Measurements from ENCODE around the gene RBPJ. TPM values are rescaled to one million over a fixed set of nuclear protein-coding genes. Genes with fewer than 3 reads are reported as not detected.

The RBPJ gene
- total and polyA plus RNA-seq, 2 of the 8 experiments (the other 6 are each of a cell fraction or from before 2014, with no cell fraction given): 65.5 to 217 TPM

GRCh38 chr4:26468977-26469376, 148.2 kb downstream of the RBPJ start:
- no peak for FAIRE-seq
- H3K4ac ChIP-seq (replicated peaks; ENCODE audit: insufficient read length, low read depth, low read length): peak overlapping the region; percentile 70
- H3K9me3 ChIP-seq (ENCODE audit: insufficient read depth in 2 of 2, low read depth in 1 of 2, low read length in 1 of 2): no peaks in the 10 kb centered on the region; a peak in 1 of 4 replicates
- H3K56ac ChIP-seq (replicated peaks; ENCODE audit: insufficient read length, low read depth, low read length): no peak overlapping the region
- H4K5ac ChIP-seq (ENCODE audit: insufficient read length, low read depth, low read length): no peak overlapping the region
- H4K8ac ChIP-seq (ENCODE audit: extremely low read depth, insufficient read depth, low read length): no peak overlapping the region
- no peak overlapping the region for H2BK15ac ChIP-seq (ENCODE audit: low read length)
- 59% methylated on average over 4 of the region's 4 CpGs; no CpG with 5 or more reads in 1 of the 2 experiments for WGBS, 2 experiments (ENCODE audit: extremely low coverage in 1 of 2, insufficient coverage in 1 of 2, insufficient read length in 1 of 2, insufficient replicate concordance in 2 of 2, low coverage in 1 of 2, low lambda C conversion rate in 2 of 2, missing lambda C conversion rate in 1 of 2)
- no peak for DNase-seq (ENCODE audit: low read depth in 1 of 2, low spot score in 2 of 2)
- no peak overlapping the region for H4K91ac ChIP-seq (replicated peaks; ENCODE audit: insufficient read length, low read length)
- H3K4me1 ChIP-seq (replicated peaks in 1 of 4; ENCODE audit: control insufficient read depth in 3 of 4, insufficient read depth in 4 of 4, low read length in 3 of 4): no peaks in the 10 kb centered on the region
- H3K18ac ChIP-seq (ENCODE audit: extremely low read depth, low read length): no peak overlapping the region
- no peak overlapping the region for H3K23ac ChIP-seq (ENCODE audit: insufficient read length)
- H3K79me2 ChIP-seq (ENCODE audit: control insufficient read depth in 1 of 2, insufficient read depth in 2 of 2, low read length in 2 of 2): no peaks in the 10 kb centered on the region
- H3K27ac ChIP-seq (ENCODE audit: low read depth, low read length): no peak overlapping the region
- no peak overlapping the region for H2BK120ac ChIP-seq (replicated peaks; ENCODE audit: low read depth, low read length)
- no peak overlapping the region for H2BK12ac ChIP-seq (ENCODE audit: low read depth, low read length)
- CTCF ChIA-PET (ENCODE audit: partially characterized antibody): no interaction called here
- H3K23me2 ChIP-seq (ENCODE audit: low read depth, low read length): no peaks in the 10 kb centered on the region
- POLR2A ChIA-PET (ENCODE audit: partially characterized antibody): no interaction called here
- no peak overlapping the region for H3K9ac ChIP-seq (replicated peaks in 1 of 4; ENCODE audit: extremely low read depth in 1 of 4, low read depth in 3 of 4, low read length in 3 of 4)
- H2AFZ ChIP-seq (ENCODE audit: low read length): no peak overlapping the region
- no peaks in the 10 kb centered on the region for H4K20me1 ChIP-seq (replicated peaks in 1 of 2; ENCODE audit: control insufficient read depth in 1 of 2, insufficient read depth in 2 of 2, low read length in 2 of 2)
- no peak overlapping the region for H3K4me2 ChIP-seq (ENCODE audit: insufficient read depth in 1 of 2, low read depth in 2 of 2, low read length in 2 of 2)
- H3K79me1 ChIP-seq (ENCODE audit: low read depth, low read length): no peaks in the 10 kb centered on the region
- H3K14ac ChIP-seq (ENCODE audit: insufficient read length): no peak overlapping the region
- no peaks in the 10 kb centered on the region for H3K36me3 ChIP-seq (ENCODE audit: control insufficient read depth in 2 of 4, insufficient read depth in 4 of 4, low read length in 3 of 4)
- no peak overlapping the region for H3K4me3 ChIP-seq (ENCODE audit: extremely low read depth in 1 of 4, insufficient read depth in 2 of 4, low read depth in 3 of 4, low read length in 4 of 4)
- H2BK5ac ChIP-seq (ENCODE audit: low read depth, low read length): no peak overlapping the region
- H2AK5ac ChIP-seq (ENCODE audit: low read depth, low read length): no peak overlapping the region
- H3K27me3 ChIP-seq (replicated peaks in 1 of 4; ENCODE audit: control insufficient read depth in 3 of 4, extremely low read depth in 1 of 4, insufficient read depth in 3 of 4, low read length in 3 of 4): no peaks in the 10 kb centered on the region
- H2BK20ac ChIP-seq (ENCODE audit: low read length): no peak overlapping the region
- TF ChIP-seq BRCA1 (IDR thresholded peaks at IDR 0.05; ENCODE audit: low read depth, low read length): no peak
- TF ChIP-seq SUZ12 (IDR thresholded peaks at IDR 0.05; ENCODE audit: low read length): no peak
- no peak for TF ChIP-seq CHD2 (IDR thresholded peaks at IDR 0.05; ENCODE audit: low read length)
- TF ChIP-seq BACH1 (IDR thresholded peaks at IDR 0.05; ENCODE audit: low read length): no peak
- no peak for TF ChIP-seq RBBP5 (IDR thresholded peaks at IDR 0.05; ENCODE audit: borderline replicate concordance, low read depth, low read length)
- TF ChIP-seq JUN (IDR thresholded peaks at IDR 0.05; ENCODE audit: low read depth, low read length): no peak
- no peak for TF ChIP-seq CHD1 (IDR thresholded peaks at IDR 0.05; ENCODE audit: low read depth, low read length)
- no peak for TF ChIP-seq POLR2AphosphoS5 (IDR thresholded peaks at IDR 0.05; ENCODE audit: low read depth, low read length)
- no peak for TF ChIP-seq RFX5 (IDR thresholded peaks at IDR 0.05; ENCODE audit: borderline replicate concordance, low read depth, low read length)
- TF ChIP-seq KDM5A (IDR thresholded peaks at IDR 0.05; ENCODE audit: low read length): no peak
- no peak for TF ChIP-seq SP1 (IDR thresholded peaks at IDR 0.05; ENCODE audit: low read depth, low read length)
- no peak for TF ChIP-seq ZNF274 (IDR thresholded peaks at IDR 0.05; ENCODE audit: borderline replicate concordance, extremely low read depth, low read length)
- TF ChIP-seq, protein P1, sequence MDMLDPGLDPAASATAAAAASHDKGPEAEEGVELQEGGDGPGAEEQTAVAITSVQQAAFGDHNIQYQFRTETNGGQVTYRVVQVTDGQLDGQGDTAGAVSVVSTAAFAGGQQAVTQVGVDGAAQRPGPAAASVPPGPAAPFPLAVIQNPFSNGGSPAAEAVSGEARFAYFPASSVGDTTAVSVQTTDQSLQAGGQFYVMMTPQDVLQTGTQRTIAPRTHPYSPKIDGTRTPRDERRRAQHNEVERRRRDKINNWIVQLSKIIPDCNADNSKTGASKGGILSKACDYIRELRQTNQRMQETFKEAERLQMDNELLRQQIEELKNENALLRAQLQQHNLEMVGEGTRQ (IDR thresholded peaks at IDR 0.05; ENCODE audit: low read length): no peak
- TF ChIP-seq SIRT6 (IDR thresholded peaks at IDR 0.05; ENCODE audit: low read length): no peak
- no peak for TF ChIP-seq TEAD4 (IDR thresholded peaks at IDR 0.05; ENCODE audit: low read depth, low read length)

All from H1 (cell line).